DND-41 (cell line): ENCODE measurements around the gene KIAA1328.

ENCODE experiments used
- ATAC-seq: fragments of 200-7000 bp; cut with Tn5 transposase; 3 replicates; pipeline ENCODE4 v1.9.1; 2021; ENCODE audit warnings: low read depth; ENCODE audit not compliant: insufficient read depth
- DNase-seq: peaks from one replicate; pipeline ENCODE4 v3.0.0-alpha.2; 2020
- H2AFZ ChIP-seq: 2 replicates; pipeline ENCODE4 v1.6.0; 2012; ENCODE audit warnings: low read depth, low read length
- H3K27ac ChIP-seq: 2 replicates; pipeline ENCODE4 v1.5.1; 2012; ENCODE audit warnings: low read length, inconsistent platforms
- H3K27me3 ChIP-seq: fragments of 200-600 bp; sonication (generic); 2 replicates; pipeline ENCODE4 v1.6.0; 2012; ENCODE audit warnings: low read length, mild to moderate bottlenecking, inconsistent platforms; ENCODE audit not compliant: insufficient read depth, poor library complexity
- H3K36me3 ChIP-seq: 2 replicates; pipeline ENCODE4 v1.5.1; 2012; ENCODE audit warnings: low read length, inconsistent platforms; ENCODE audit not compliant: insufficient read depth
- H3K4me1 ChIP-seq: 2 replicates; pipeline ENCODE4 v1.5.1; 2012; ENCODE audit warnings: mild to moderate bottlenecking, low read length; ENCODE audit not compliant: insufficient read depth
- H3K4me2 ChIP-seq: 2 replicates; pipeline ENCODE4 v1.6.0; 2012; ENCODE audit warnings: mild to moderate bottlenecking, moderate library complexity, low read length, inconsistent platforms; ENCODE audit not compliant: insufficient read depth
- H3K4me3 ChIP-seq, 2 experiments: fragments of 200-600 bp in 1 of 2; shearing (Covaris generic) in 1 of 2; 2 replicates each; pipeline ENCODE4 v1.5.1; 2012 to 2016; ENCODE audit warnings: inconsistent platforms in 2 of 2, low read length in 2 of 2, mild to moderate bottlenecking in 2 of 2, low read depth in 1 of 2, moderate library complexity in 1 of 2
- H3K79me2 ChIP-seq: 2 replicates; pipeline ENCODE4 v1.6.0; 2012; ENCODE audit warnings: low read length, inconsistent platforms; ENCODE audit not compliant: insufficient read depth
- H3K9ac ChIP-seq: 2 replicates; pipeline ENCODE4 v1.6.0; 2012; ENCODE audit warnings: low read depth, mild to moderate bottlenecking, inconsistent platforms, low read length, moderate library complexity
- H3K9me3 ChIP-seq: 2 replicates; pipeline ENCODE4 v1.5.1; 2012; ENCODE audit warnings: low read length, moderate library complexity, mild to moderate bottlenecking, inconsistent platforms; ENCODE audit not compliant: insufficient read depth, severe bottlenecking
- H4K20me1 ChIP-seq: 2 replicates; pipeline ENCODE4 v1.6.0; 2012; ENCODE audit warnings: low read length; ENCODE audit not compliant: insufficient read depth
- CTCF ChIP-seq: IDR thresholded peaks from 2 replicates; pipeline ENCODE4 v1.5.1; 2012; ENCODE audit warnings: borderline replicate concordance, low read length, moderate library complexity, mild to moderate bottlenecking; ENCODE audit not compliant: poor library complexity, severe bottlenecking; ENCODE audit errors: extremely low read depth
- EZH2 ChIP-seq: IDR thresholded peaks from 3 replicates; pipeline ENCODE4 v1.6.1; 2012; ENCODE audit warnings: borderline replicate concordance, low read depth, mild to moderate bottlenecking, moderate library complexity, low read length, inconsistent platforms; ENCODE audit not compliant: severe bottlenecking

KIAA1328 gene

GRCh38 chr18:37135177-37135576 is 306.2 kb downstream of the KIAA1328 start:
- no peaks in the 10 kb centered on the region for H3K9me3 ChIP-seq
- no peak for DNase-seq
- no peaks in the 10 kb centered on the region for H3K36me3 ChIP-seq
- no peak overlapping the region for H3K9ac ChIP-seq
- no peaks in the 10 kb centered on the region for H4K20me1 ChIP-seq
- H2AFZ ChIP-seq = no peak overlapping the region
- H3K4me3 ChIP-seq = no peak overlapping the region
- H3K4me2 ChIP-seq = no peak overlapping the region
- TF ChIP-seq EZH2 (no peak), CTCF (no peak)
- ATAC-seq = no peak
- H3K4me1 ChIP-seq = no peaks in the 10 kb centered on the region
- no peaks in the 10 kb centered on the region for H3K27me3 ChIP-seq
- H3K27ac ChIP-seq = no peak overlapping the region
- no peaks in the 10 kb centered on the region for H3K79me2 ChIP-seq

- no peaks in the 10 kb centered on the region for H3K27me3 ChIP-seq
- TF ChIP-seq CTCF (no peak), EZH2 (no peak)
- H3K4me3 ChIP-seq = no peak overlapping the region
- H3K4me1 ChIP-seq = no peaks in the 10 kb centered on the region
- no peak overlapping the region for H2AFZ ChIP-seq
- no peaks in the 10 kb centered on the region for H4K20me1 ChIP-seq
- H3K27ac ChIP-seq = no peak overlapping the region
- DNase-seq (no peak), ATAC-seq (no peak)
- no peak overlapping the region for H3K9ac ChIP-seq
- H3K79me2 ChIP-seq = no peaks in the 10 kb centered on the region
- H3K36me3 ChIP-seq = no peaks in the 10 kb centered on the region
- H3K4me2 ChIP-seq = no peak overlapping the region
- H3K9me3 ChIP-seq = no peaks in the 10 kb centered on the region
Measured at GRCh38 chr18:37138456-37138855, 309.5 kb downstream of the KIAA1328 start.

GRCh38 chr18:37139876-37140275 is 310.9 kb downstream of the KIAA1328 start:
- TF ChIP-seq EZH2 (no peak), CTCF (no peak)

GRCh38 chr18:37144921-37145320 is 316.0 kb downstream of the KIAA1328 start:
- DNase-seq (no peak), ATAC-seq (no peak)
- Histone ChIP-seq H3K79me2 (no peaks in the 10 kb centered on the region), H3K4me1 (no peaks in the 10 kb centered on the region), H3K4me2 (no peak overlapping the region), H3K27me3 (no peaks in the 10 kb centered on the region), H4K20me1 (no peaks in the 10 kb centered on the region), H3K9ac (no peak overlapping the region), H3K27ac (no peak overlapping the region), H2AFZ (no peak overlapping the region), H3K36me3 (no peaks in the 10 kb centered on the region), H3K4me3 (no peak overlapping the region), H3K9me3 (no peaks in the 10 kb centered on the region)
- no peak for TF ChIP-seq CTCF
- no peak for TF ChIP-seq EZH2

More at GRCh38 chr18:37139876-37140275, 310.9 kb downstream of the KIAA1328 start:
- H3K36me3 ChIP-seq = no peaks in the 10 kb centered on the region
- no peak overlapping the region for H3K4me3 ChIP-seq
- no peak overlapping the region for H2AFZ ChIP-seq
- H3K27ac ChIP-seq = no peak overlapping the region
- H3K9ac ChIP-seq = no peak overlapping the region
- H3K27me3 ChIP-seq = no peaks in the 10 kb centered on the region
- H4K20me1 ChIP-seq = no peaks in the 10 kb centered on the region
- H3K4me2 ChIP-seq = no peak overlapping the region
- H3K9me3 ChIP-seq = no peaks in the 10 kb centered on the region
- ATAC-seq (no peak), DNase-seq (no peak)
- H3K4me1 ChIP-seq = no peaks in the 10 kb centered on the region
- no peaks in the 10 kb centered on the region for H3K79me2 ChIP-seq
